Immature natural killer cell (primary cell): ENCODE results near the gene USP5. TPM values are rescaled to one million over a fixed set of nuclear protein-coding genes. Genes with fewer than 3 reads are reported as not detected.
A peak's percentile ranks its signal among the peaks of the same experiment; 100 is the strongest.
"Not testable (repeated sequence)": the region's sequence is repeated elsewhere in the genome, so short reads cannot be mapped to it uniquely, and the experiment has no call there.

Experiments used
- DNase-seq, 3 donors: peaks; one replicate each; pipeline ENCODE4 v3.0.0; 2022; ENCODE audit warnings: mixed read lengths in 1 of 3
- H3K27ac Mint-ChIP-seq, 6 donors: one replicate each; pipeline ENCODE4 v1.8.0; 2020; ENCODE audit warnings: mixed read lengths in 6 of 6, mild to moderate bottlenecking in 5 of 6, inconsistent platforms in 4 of 6, moderate library complexity in 3 of 6
- H3K27me3 Mint-ChIP-seq, 3 donors: one replicate each; pipeline ENCODE4 v1.8.0; 2020 to 2021; ENCODE audit warnings: low read depth in 3 of 3, mild to moderate bottlenecking in 3 of 3, mixed read lengths in 3 of 3, moderate library complexity in 3 of 3, inconsistent platforms in 1 of 3
- H3K36me3 Mint-ChIP-seq, 3 donors: one replicate each; pipeline ENCODE4 v1.8.0; 2020; ENCODE audit warnings: mixed read lengths in 3 of 3, inconsistent platforms in 2 of 3, mild to moderate bottlenecking in 2 of 3
- H3K4me1 Mint-ChIP-seq, 2 donors: one replicate each; pipeline ENCODE4 v1.8.0; 2020; ENCODE audit warnings: inconsistent platforms in 2 of 2, mild to moderate bottlenecking in 2 of 2, mixed read lengths in 2 of 2, moderate library complexity in 1 of 2
- H3K4me3 Mint-ChIP-seq, 5 donors: one replicate each; pipeline ENCODE4 v1.8.0; 2020; ENCODE audit warnings: mild to moderate bottlenecking in 5 of 5, mixed read lengths in 5 of 5, inconsistent platforms in 3 of 5, moderate library complexity in 3 of 5
- H3K9me3 Mint-ChIP-seq, 6 donors: one replicate each; pipeline ENCODE4 v1.8.0; 2020; ENCODE audit warnings: mild to moderate bottlenecking in 6 of 6, mixed read lengths in 6 of 6, inconsistent platforms in 4 of 6, moderate library complexity in 3 of 6
- polyA plus RNA-seq, 3 donors: library from polyadenylated mRNA; unstranded; fragments of 300-500 nt; fragmentation: Illumina TruSeq; gene quantifications; one replicate each; pipeline ENCODE4 v1.2.3, GENCODE V29; 2021

Gene USP5
- polyA plus RNA-seq, 3 donors from 2014 or later: 41.3 to 54.0 (median 52.0) TPM

- Mint-ChIP-seq H3K27ac (peak overlapping the region in 1 of 6 donors; percentile 49), H3K36me3 (peaks cover 9 to 18% (median 15%) of the 10 kb centered on the region in 3 donors), H3K27me3 (peaks cover 6 to 14% (median 10%) of the 10 kb centered on the region in 3 donors), H3K9me3 (no peaks in the 10 kb centered on the region), H3K4me3 (peak overlapping the region in 1 of 5 donors; percentile 18), H3K4me1 (peaks cover 21 to 29% of the 10 kb centered on the region in 2 donors)
- DNase-seq: no peak
Measured at GRCh38 chr12:6854036-6854435, 2.1 kb downstream of the USP5 start.

GRCh38 chr12:6855322-6855721, 3.4 kb downstream of the USP5 start:
- Mint-ChIP-seq H3K9me3 (no peaks in the 10 kb centered on the region), H3K27ac (no peak overlapping the region), H3K27me3 (peaks cover 6 to 10% (median 10%) of the 10 kb centered on the region in 3 donors), H3K4me3 (no peak overlapping the region), H3K4me1 (peaks cover 21 to 29% of the 10 kb centered on the region in 2 donors), H3K36me3 (peaks cover 10 to 24% (median 16%) of the 10 kb centered on the region in 3 donors)
- no peak for DNase-seq

GRCh38 chr12:6858799-6859198, 6.8 kb downstream of the USP5 start:
- peaks cover 0 to 4% of the 10 kb centered on the region in 2 donors for H3K4me1 Mint-ChIP-seq
- peaks cover 28 to 47% (median 38%) of the 10 kb centered on the region in 3 donors for H3K36me3 Mint-ChIP-seq
- DNase-seq: no peak
- H3K27me3 Mint-ChIP-seq: peaks cover 0 to 3% (median 2%) of the 10 kb centered on the region in 3 donors
- no peak overlapping the region for H3K4me3 Mint-ChIP-seq
- H3K27ac Mint-ChIP-seq: no peak overlapping the region
- no peaks in the 10 kb centered on the region for H3K9me3 Mint-ChIP-seq

- no peak overlapping the region for H3K4me3 Mint-ChIP-seq
- no peaks in the 10 kb centered on the region for H3K9me3 Mint-ChIP-seq
- H3K36me3 Mint-ChIP-seq: peaks cover 30 to 53% (median 44%) of the 10 kb centered on the region in 3 donors
- no peak for DNase-seq
- H3K4me1 Mint-ChIP-seq: no peaks in the 10 kb centered on the region
- peaks cover 0 to 3% (median 2%) of the 10 kb centered on the region in 3 donors for H3K27me3 Mint-ChIP-seq
- no peak overlapping the region for H3K27ac Mint-ChIP-seq
Measured at GRCh38 chr12:6860116-6860515, 8.2 kb downstream of the USP5 start.

GRCh38 chr12:6860942-6861341, 9.0 kb downstream of the USP5 start:
- no peaks in the 10 kb centered on the region for H3K4me1 Mint-ChIP-seq
- no peak overlapping the region for H3K27ac Mint-ChIP-seq
- no peak overlapping the region for H3K4me3 Mint-ChIP-seq
- DNase-seq: no peak
- peaks cover 31 to 49% (median 41%) of the 10 kb centered on the region in 3 donors for H3K36me3 Mint-ChIP-seq
- H3K9me3 Mint-ChIP-seq: no peaks in the 10 kb centered on the region
- H3K27me3 Mint-ChIP-seq: peaks cover 0 to 2% (median under 1%) of the 10 kb centered on the region in 3 donors

GRCh38 chr12:6861391-6861790, 9.4 kb downstream of the USP5 start:
- DNase-seq: no peak
- Mint-ChIP-seq H3K4me1 (no peaks in the 10 kb centered on the region), H3K36me3 (peaks cover 31 to 47% (median 41%) of the 10 kb centered on the region in 3 donors), H3K4me3 (no peak overlapping the region), H3K9me3 (no peaks in the 10 kb centered on the region), H3K27ac (no peak overlapping the region), H3K27me3 (peaks cover 0 to 2% (median 0%) of the 10 kb centered on the region in 3 donors)

GRCh38 chr12:6863033-6863432, 11.1 kb downstream of the USP5 start:
- peaks cover 2 to 4% (median 4%) of the 10 kb centered on the region in 3 donors for H3K27me3 Mint-ChIP-seq
- no peaks in the 10 kb centered on the region for H3K9me3 Mint-ChIP-seq
- H3K27ac Mint-ChIP-seq: no peak overlapping the region
- peaks cover 23 to 38% (median 32%) of the 10 kb centered on the region in 3 donors for H3K36me3 Mint-ChIP-seq
- peaks cover 8 to 11% of the 10 kb centered on the region in 2 donors for H3K4me1 Mint-ChIP-seq
- no peak overlapping the region for H3K4me3 Mint-ChIP-seq
- no peak for DNase-seq

GRCh38 chr12:6863586-6864321, 11.8 kb downstream of the USP5 start:
- Mint-ChIP-seq H3K9me3 (no peaks in the 10 kb centered on the region), H3K27me3 (peaks cover 2 to 4% (median 4%) of the 10 kb centered on the region in 3 donors), H3K4me1 (peaks cover 15 to 18% of the 10 kb centered on the region in 2 donors), H3K27ac (no peak overlapping the region), H3K4me3 (no peak overlapping the region), H3K36me3 (peaks cover 23 to 36% (median 29%) of the 10 kb centered on the region in 3 donors)
- no peak for DNase-seq

- Mint-ChIP-seq H3K4me1 (peaks cover 28 to 31% of the 10 kb centered on the region in 2 donors), H3K4me3 (peak overlapping the region in 4 of 5 donors; percentile 31 to 62 (median 37)), H3K36me3 (peaks cover 22 to 38% (median 29%) of the 10 kb centered on the region in 3 donors), H3K27ac (peak overlapping the region in 3 of 6 donors; percentile 15 to 57 (median 38))
- not testable (repeated sequence) for DNase-seq, H3K27me3 Mint-ChIP-seq, H3K9me3 Mint-ChIP-seq
Measured at GRCh38 chr12:6865307-6865706, 13.4 kb downstream of the USP5 start.

- DNase-seq: no peak
- Mint-ChIP-seq H3K4me1 (peaks cover 38 to 41% of the 10 kb centered on the region in 2 donors), H3K27ac (peak overlapping the region in 3 of 6 donors; percentile 9 to 87 (median 49)), H3K36me3 (peaks cover 12 to 34% (median 23%) of the 10 kb centered on the region in 3 donors), H3K9me3 (no peaks in the 10 kb centered on the region), H3K4me3 (peak overlapping the region; percentile 91 to 95 (median 92)), H3K27me3 (peaks cover 3 to 4% (median 4%) of the 10 kb centered on the region in 3 donors)
Measured at GRCh38 chr12:6866163-6866919, 14.4 kb downstream of the USP5 start.

- DNase-seq: no peak
- Mint-ChIP-seq H3K4me1 (peaks cover 45 to 46% of the 10 kb centered on the region in 2 donors), H3K36me3 (peaks cover 12 to 31% (median 21%) of the 10 kb centered on the region in 3 donors), H3K27ac (peak overlapping the region; percentile 66 to 95 (median 87)), H3K27me3 (peaks cover 3 to 4% (median 4%) of the 10 kb centered on the region in 3 donors), H3K4me3 (peak overlapping the region; percentile 91 to 95 (median 92)), H3K9me3 (no peaks in the 10 kb centered on the region)
Measured at GRCh38 chr12:6866920-6867412, 15.0 kb downstream of the USP5 start.

GRCh38 chr12:6867413-6868210, 15.7 kb downstream of the USP5 start, which contains the start of gene TPI1:
TSS of gene TPI1 (plus strand) at chr12:6867531. CDS start at chr12:6867567, 36 bp downstream.
- Mint-ChIP-seq H3K4me3 (peak within 1 kb of the TSS; percentile 91 to 95 (median 92)), H3K4me1 (peaks cover 51 to 52% of the 10 kb centered on the region in 2 donors), H3K27me3 (peaks cover 2 to 5% (median 3%) of the 10 kb centered on the region in 3 donors), H3K27ac (peak within 1 kb of the TSS; percentile 66 to 95 (median 87)), H3K36me3 (peaks cover 8 to 26% (median 16%) of the 10 kb centered on the region in 3 donors), H3K9me3 (no peaks in the 10 kb centered on the region)
- peak; percentile 76 to 79 (median 78) for DNase-seq
